GM19397 (cell line): Measurements from ENCODE around the gene TEX35.

Experiments used
- ATAC-seq: cut with Tn5 transposase; IDR thresholded peaks from one replicate; pipeline ENCODE4 v1.9.1; 2021; ENCODE audit warnings: mild to moderate bottlenecking, moderate library complexity; ENCODE audit not compliant: unreplicated experiment

The TEX35 gene

DNA sequence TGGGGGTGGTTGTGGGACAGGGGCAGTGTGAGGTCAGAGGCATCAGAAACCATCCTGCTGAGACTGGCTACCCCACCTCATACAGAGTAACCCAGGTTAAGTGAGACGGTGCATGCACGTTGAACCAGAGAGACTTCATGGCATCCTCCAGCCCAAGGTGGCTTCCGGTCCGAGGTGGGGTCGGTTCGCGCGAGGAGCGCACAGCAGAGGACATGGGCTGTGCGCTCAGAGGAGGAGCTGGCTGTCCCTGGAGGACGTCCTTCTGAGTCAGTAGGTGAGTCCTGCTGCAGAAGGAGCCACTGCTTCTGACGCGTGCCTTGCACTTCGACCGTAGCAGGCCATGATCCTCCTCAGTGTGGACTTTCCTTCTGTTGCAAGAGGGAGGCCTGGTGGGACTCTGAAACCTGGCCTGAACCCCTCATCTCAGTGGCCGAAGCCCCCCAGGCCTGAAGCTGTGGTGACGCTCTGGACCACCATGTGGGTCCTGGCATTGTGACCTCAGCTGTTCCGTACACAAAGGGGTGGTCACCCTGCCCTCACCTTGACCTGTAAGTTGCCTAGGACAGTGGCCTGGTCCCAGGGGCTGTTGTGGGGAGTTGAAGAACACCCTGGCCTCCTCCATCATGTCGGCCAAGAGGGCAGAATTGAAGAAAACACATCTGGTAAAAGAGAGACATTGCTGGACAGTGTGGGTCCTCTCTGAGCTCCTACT, at the start of gene TEX35:
TSS of gene TEX35 (plus strand) at position 544 of the 712 bp plus-strand sequence. CDS start at position 624, 80 bp downstream.
- no peak for ATAC-seq

DNA sequence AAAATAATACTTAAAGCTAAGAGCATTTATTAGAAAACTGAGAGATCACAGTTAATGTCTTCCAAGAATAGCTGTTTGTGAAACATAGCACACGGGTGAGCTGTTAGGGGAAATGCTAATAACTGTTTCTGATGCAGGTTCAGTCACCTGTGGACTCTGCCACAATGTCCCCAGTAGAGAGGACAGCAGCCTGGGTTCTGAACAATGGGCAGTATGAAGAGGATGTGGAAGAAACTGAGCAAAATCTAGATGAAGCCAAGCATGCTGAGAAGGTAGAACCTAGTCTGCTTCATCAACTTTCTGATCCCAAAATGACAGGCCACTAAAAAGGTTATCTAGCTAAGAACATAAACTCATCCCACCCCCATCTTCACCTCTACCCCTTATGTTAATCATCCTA, 48.8 kb upstream of the TEX35 start:
- ATAC-seq, result no peak

DNA sequence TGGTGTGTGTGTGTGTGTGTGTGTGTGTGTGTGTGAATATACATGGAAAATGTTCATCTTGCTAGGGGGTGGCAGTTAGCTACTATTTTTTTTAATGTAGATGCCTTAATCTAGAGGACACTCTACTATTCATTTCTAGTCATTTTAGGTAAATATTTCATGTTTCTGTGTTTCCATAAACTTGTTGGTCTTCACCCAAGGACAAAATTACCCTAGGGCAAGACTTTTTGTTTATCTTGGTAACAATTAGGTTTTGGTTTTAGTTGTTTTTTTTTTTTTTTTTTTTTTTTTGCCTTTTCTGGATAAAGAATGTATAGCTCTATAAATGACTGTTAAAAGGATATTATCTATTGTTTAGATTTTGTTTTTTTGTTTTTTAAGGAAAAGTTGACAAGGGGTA, 48.3 kb upstream of the TEX35 start:
- no peak for ATAC-seq

DNA sequence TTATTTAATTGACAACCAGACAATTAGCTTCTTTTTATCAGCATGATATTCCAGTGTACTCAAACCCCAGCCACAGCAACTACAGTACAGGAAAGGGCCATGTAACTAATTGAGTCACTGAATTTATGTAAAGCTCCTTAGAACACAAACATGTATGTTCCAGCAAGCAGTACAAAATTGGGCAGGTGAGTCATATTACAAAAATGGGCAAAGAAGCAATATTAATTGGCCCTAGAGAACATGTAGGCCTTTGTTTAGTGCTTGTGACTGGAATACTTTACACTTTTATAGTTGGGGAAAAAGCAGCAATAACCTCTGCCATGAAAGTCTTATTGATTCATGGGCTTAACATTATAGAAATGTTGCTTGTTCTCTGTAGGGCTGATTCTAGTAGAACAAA, 47.9 kb upstream of the TEX35 start:
- ATAC-seq, result no peak

DNA sequence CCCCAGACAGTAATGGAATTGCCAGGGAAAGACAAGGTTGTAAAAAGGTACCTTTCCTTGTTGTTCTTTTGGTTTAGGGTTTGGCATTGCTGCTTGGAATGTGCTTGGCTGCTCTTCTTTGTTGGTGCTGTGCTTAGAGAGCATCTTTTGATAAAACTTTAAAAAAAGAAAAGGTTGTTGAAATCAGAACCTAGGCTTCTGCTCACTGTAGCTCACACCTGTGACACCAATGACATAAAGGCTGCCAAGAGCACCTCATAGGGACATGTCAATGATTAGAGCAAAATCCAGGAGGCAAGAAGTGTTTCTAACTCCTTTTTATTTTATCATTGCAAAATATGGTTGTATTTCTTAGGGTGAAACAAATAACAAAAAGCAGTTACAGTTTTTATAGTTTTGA, 45.1 kb upstream of the TEX35 start:
- no peak for ATAC-seq

DNA sequence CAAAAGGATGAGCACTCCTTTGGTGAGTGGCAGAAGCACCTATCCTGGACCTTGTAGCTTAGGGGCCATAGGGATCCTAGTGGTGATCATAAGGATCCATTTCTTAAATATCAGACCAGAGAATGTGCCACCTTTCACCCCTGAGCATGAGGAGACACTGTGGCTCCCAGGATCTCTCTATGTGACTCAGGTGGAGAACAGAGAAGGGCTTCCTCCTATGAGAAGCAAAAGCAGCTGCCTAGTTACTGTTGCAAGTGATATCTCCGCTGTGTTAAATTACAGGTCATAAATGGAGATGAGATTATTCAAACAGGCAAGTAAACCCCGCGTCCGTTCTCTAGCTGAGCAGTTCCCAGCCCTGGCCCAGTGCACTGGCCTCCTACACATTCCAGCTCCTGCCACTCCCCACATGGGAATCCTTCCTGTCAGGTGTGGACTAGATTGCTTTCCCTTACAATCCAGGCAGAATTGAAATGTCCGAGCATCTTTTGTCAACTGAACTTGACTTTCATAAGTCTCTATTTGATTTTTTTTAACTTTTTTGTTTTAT, 42.4 kb upstream of the TEX35 start:
- no peak for ATAC-seq

DNA sequence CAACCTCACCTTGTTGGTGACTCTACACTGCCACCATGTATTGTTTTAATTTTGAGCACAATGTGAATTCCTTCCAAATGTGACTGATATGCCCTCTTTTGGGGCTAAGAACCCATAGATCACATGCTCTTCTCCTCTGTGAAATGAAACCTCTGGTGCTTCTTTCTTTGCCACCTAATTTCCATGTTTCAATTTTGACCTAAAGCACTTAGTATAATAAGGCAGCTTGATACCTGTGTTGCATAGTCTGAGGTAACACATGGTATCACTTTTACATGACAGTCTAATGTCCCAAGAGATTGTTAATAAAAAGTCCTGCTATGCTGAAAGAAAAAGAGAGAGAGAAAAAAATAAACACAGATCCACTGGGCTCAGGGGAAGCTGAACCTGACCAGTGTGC, 40.4 kb upstream of the TEX35 start:
- no peak for ATAC-seq

DNA sequence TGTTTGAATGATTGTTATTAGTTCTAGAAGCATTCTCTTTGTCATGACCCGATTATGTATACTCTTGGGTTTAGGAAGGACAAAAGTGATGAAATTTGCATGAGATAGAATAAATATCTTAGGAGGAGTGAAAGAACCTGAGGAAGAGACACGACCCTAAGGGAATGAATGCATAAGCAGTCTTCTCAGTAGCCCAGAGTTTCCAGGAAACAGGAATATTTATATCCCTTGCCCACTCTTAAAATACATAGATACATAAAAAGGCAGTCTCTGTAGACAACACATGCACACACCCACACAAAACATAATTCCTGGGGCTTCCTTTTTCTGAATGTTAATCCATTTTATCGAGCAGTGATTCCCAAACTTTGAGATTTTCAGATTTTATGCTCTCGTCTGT, 35.5 kb upstream of the TEX35 start:
- ATAC-seq, result no peak

DNA sequence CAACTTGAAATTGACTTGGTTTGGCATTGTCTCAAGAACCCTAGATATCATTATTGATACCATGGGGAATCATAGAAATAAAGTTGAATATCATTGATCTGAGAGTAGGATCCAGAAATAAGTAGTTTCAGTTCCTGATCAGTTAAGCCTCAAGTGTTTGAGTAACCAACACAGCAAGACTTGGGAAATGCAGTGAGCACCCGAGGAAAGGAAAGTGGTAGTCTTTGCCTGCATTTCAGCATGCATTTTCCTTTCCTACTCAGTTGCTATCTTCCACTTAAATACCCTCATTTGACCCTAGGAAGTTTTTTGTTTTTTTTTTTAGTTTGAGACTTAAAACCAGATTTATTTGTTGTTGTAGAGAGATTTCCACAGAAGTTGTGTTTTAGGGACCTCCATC, 35.1 kb upstream of the TEX35 start:
- ATAC-seq, result no peak

DNA sequence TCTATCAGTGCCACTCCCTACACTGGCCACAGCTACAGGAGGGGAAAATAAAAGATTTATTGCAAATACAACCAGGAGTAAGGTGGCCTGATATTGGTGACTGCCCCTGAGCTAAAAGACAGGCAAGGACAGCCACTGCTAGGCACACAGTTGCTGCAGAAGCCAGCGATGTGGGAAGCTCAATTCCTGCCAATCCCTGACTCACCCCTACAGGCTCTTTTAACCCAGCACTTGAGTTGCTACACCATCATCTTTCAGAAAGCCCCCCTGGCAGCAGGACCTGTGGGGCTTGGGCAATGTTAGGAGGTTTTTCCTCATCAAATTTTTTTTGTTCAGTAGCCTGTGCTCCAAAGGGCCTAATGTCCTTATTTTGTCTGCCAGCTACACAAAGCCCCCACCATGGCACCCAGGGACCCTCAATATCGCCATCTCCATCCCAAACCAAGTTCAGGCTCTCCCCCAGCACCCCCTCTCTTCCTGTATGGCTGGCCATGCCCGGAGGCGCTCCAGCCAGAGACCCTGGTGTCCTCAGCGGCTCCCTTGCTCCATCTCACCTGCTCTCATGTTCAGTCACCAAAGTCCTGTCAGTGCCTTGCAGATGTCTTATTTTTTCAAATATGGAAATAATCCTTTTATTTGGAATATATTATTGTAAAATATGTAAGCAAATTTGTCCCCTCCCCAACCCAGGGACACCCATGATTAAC, 29.5 kb upstream of the TEX35 start:
- ATAC-seq, result no peak

DNA sequence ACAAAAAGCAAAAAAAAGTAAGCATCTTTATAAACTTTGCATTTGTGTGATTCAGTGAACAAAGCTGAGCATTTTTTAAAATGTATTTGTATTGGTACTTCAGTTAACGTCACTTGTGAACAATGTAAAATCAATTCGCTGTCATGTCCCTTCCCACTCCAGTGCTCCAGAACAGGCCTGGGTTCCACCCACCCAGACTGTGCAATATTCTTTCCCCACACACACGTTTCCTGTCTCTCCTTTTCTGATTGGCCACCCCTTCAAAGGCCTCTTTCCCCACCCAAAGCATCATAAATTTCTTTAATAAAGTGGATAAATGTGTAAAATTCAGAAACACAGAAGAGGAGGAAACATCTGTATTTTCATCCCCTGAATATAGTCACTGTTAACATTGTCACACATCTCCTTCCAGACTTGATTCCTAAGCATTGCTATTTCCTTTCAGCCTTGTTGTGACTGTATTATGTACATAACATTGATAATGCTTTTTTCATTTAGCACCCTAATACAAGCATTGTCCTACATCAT, 28.1 kb upstream of the TEX35 start:
- ATAC-seq, result no peak

DNA sequence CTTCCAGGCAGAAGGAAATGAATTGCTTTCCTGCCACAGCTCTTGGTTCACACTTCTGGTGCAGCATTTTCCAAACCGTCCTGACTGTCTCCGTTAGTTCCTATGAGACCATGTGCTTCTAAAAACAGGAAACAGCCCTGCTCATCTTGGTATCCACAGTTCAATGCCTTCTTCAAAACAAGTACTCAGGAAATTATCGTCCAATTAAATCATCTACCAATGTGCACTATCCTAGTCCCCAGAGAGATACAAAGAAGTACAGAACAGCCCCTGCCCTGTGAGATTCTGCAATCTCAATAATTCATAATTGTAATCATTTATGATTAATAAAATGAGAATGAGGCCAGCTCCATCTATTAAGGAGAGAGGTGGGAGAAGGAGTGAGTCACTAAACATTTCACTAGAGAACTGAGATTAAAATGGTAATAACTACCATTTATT, 27.3 kb upstream of the TEX35 start:
- no peak for ATAC-seq

DNA sequence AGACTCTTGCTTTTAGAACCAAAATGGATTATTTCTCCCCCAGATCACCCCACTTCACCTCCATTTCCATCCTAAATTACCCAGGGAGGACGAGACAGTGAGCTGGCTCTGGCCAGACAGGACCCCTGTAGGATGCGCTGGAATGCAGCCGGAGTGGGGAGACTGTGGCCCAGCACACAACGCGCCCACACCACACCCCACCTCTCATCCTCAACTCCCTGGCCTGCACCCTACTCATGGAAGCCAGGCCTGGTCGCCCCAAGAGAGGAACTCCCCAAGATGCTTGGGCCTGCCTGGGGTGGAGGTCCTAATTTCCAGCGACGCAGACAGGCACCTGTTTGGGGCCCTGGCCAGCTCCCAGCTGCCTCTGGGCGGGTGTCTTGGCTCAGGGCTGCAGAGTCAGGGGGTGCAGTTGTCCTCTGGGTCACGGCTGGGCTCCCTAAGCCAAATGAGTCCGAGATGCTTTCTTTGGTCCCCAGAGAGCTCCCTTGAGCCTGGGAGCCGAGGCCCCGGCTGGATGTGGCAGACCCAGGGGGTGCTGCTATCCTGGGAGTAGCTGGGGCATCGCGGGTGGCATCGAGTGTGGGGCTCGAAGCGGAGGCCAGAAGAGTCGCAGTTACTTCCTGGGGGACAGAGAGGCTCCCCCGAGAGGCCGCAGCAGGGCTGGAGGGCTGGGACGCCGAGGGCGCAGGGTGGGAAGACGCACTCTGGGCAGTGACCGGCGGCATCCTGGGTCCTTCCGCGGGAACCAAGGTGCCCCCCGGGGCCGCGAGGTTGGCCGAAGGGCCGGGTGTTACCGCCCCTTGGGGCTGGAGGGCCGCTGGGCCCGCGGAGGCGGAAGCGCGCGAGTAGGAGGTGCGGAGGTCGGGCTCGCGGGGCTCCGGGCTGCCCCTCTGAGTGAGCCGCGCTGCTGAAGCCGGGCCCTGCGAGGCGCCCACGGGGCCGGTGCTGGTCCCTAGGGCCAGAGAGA, 26.5 kb upstream of the TEX35 start:
- ATAC-seq, result no peak

DNA sequence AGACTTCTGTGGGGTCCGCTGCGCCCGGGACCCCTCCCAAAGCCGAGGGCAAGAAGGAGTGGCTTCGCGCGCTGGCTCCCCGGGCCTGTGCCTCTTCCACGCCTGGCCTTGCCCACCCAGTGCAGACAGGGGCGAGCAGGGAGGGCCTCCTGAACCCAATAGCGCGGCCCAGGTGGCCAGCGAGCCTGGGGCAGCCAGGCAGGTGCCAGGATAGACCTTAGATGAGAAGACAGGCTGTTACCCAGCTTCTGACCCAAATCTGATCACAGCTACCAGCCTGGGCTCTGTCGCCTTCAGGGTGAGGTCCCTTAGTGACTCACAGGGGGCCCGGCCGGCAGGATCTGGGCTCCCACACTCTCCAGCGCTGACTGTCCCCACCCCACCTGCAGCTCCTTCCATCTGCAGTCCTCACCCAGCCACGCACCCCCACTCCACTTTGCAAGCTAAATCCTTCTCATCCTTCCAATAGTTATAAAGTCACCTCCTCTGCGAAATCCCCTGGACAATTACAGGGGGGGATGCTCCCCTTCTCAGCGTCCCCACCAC, 25.8 kb upstream of the TEX35 start:
- ATAC-seq, result no peak

DNA sequence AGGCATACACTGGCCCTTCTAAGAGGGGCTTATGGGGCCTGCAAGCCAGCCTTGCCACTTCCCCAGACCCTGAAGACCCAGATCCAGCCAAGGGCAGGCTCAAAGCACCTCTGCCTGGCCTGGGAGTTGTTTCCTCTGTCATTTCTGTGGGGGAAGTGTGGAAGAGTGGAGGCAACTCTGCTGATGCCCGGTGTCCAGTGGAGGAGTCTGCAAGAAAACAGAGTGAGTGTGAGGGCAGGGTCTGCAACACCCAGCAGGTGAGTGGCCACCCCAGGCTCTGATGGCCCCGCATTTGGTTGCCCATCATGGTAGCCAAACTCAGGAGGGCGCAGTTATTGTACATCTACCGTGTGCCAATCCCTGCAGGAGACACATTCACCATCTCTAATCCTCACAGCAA, 24.5 kb upstream of the TEX35 start:
- ATAC-seq, result no peak

DNA sequence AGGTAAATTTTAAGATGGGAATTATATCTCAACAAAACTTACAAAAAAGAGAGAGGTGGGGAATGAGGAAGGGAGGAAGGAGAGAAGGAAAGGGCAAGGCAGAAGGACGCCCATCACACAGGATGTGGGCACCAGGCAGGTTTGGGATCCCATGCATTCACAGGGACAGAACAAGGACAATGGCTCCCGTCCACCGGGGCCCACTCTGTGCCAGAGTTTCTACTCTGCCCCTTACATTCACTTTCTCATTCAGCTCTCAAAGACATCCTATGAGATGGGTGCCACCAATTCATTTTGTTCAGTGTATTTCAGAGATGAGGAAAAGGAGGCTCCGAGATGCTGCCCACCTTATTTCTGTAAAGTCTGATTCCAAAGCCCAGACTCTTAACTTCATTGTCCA, 23.5 kb upstream of the TEX35 start:
- ATAC-seq, result no peak

DNA sequence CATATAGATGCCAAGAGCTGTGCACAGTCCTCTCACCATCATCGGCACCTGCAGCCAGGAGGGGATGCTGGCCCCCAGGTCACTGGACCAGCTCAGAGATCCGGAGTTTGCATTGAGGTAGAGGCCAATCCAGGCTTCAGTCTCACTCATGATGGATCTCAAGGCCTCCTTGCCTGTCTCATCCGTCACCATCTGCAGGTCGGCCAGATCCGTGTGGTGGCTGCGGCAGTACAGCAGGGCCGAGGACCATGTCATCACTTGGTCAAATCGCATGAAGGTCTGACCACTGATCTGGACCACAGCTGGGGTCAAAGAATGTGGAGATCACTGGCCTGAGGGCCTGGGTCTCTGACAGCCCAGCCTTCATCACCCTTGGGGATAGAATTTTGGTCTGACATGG, 22.8 kb upstream of the TEX35 start:
- ATAC-seq, result no peak

DNA sequence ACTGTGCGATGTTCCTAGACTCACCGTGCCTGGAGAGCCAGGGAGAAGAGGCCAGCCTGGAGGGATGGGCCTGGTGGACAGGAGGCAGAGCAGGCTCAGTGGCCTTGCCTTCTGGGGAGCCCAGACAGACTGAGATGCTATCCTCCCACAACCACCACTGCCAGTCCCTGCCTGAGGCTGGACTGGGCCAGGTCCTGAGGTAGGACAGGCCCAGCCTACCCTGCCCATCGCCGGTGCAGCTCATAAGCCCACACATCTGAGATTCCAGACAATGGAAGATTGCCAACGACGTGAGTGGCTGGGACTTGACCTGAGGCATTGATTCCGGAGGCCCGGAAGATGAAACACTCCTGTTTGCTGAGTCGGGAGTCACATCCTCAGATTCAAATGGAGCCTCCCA, 21.9 kb upstream of the TEX35 start:
- no peak for ATAC-seq

DNA sequence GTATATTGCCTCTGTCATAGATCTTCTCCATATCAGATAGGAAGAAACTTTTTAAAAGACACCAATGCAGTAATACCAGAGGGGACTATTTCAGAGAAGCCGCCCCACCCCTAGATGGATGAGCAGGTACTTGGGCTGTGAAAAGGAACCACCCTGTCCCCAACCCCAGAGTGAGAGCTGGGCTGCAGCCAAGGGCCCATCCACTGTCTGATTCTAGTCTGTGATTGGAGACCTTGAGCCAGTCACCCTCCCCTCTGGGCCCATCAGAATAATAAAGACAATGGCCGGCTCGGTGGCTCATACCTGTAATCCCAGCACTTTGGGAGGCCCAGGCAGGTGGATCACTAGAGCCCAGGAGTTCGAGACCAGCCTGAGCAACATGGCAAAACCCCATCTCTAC, 21.2 kb upstream of the TEX35 start:
- no peak for ATAC-seq

DNA sequence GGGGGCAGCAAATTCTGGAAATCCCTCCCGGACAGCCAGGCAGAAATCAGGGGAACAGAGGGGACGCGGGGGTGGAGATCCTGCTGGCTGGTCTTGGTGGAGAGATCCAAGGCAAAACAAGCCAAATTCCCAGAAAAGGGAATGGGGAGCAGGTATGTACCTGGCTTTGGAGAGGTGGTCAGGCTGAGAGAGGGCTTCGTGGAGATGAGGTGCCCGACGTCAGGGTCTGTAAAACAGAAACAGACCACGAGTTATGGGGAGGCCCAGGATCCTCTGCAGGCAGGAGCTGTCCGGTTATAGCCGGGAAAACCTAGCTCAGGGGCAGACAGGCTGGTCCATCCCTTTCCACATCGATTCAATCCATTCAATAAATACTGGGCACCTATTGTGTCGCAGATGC, 20.6 kb upstream of the TEX35 start:
- ATAC-seq, result no peak

DNA sequence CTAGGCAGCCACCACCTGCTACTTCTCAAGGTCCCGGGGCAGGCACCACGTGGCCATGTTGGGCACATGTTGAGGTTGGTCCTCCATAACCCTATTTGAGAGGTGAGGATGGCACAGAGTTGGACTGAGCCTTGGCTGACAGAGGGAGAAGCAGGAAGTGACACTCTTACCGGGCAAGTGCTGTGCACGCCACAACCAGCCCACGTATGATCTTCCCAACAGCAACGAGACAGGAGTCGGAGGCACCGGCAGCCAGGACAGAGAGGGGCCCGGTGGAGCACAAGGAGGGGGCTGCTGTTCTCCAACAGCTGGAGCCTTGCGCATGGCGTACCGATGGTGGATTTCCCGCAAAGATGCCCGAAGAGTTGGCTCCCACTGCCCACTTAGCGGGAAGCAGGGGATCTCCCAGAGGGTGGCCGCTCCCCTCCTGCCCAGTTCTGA, 19.6 kb upstream of the TEX35 start:
- no peak for ATAC-seq
